Lung (tissue), 12 donors: ENCODE data around the gene AADACL3. TPM values are rescaled to one million over a fixed set of nuclear protein-coding genes. Genes with fewer than 3 reads are reported as not detected.

Experiments used
- ATAC-seq: fragments of 200-7000 bp; cut with Tn5 transposase; one replicate; pipeline ENCODE4 v1.9.1; 2020; ENCODE audit warnings: moderate number of reproducible peaks; ENCODE audit not compliant: insufficient read depth, low FRiP score
- DNase-seq, 3 donors: peaks; one replicate each; pipeline ENCODE4 v3.0.0-alpha.2; 2013 to 2017
- H3K27ac ChIP-seq, 2 donors: one replicate each; pipeline ENCODE4 v1.5.1; 2013; ENCODE audit warnings: mild to moderate bottlenecking in 2 of 2, moderate library complexity in 2 of 2, control low read depth in 1 of 2, inconsistent platforms in 1 of 2, low read depth in 1 of 2, low read length in 1 of 2
- H3K27me3 ChIP-seq, 3 donors: one replicate each; pipeline ENCODE4 v1.5.1; 2013; ENCODE audit warnings: low read length in 2 of 3; ENCODE audit not compliant: control insufficient read depth in 3 of 3, insufficient read depth in 3 of 3
- H3K36me3 ChIP-seq, 4 donors: one replicate each; pipeline ENCODE4 v1.5.1; 2013; ENCODE audit warnings: low read length in 4 of 4, mild to moderate bottlenecking in 1 of 4, moderate library complexity in 1 of 4; ENCODE audit not compliant: control insufficient read depth in 4 of 4, insufficient read depth in 4 of 4
- H3K4me1 ChIP-seq, 5 donors: one replicate each; pipeline ENCODE4 v1.5.1; 2013; ENCODE audit warnings: low read length in 5 of 5, mild to moderate bottlenecking in 2 of 5, moderate library complexity in 1 of 5; ENCODE audit not compliant: control insufficient read depth in 5 of 5, insufficient read depth in 5 of 5
- H3K4me3 ChIP-seq: one replicate; pipeline ENCODE4 v1.5.1; 2013; ENCODE audit warnings: mild to moderate bottlenecking, control low read depth, moderate library complexity
- H3K9ac ChIP-seq, 2 donors: one replicate each; pipeline ENCODE4 v1.5.1; 2013; ENCODE audit warnings: low read length in 2 of 2, control low read depth in 1 of 2; ENCODE audit not compliant: insufficient read depth in 1 of 2
- H3K9me3 ChIP-seq, 4 donors: one replicate each; pipeline ENCODE4 v1.5.1; 2013; ENCODE audit warnings: low read length in 3 of 4, mild to moderate bottlenecking in 1 of 4, moderate library complexity in 1 of 4; ENCODE audit not compliant: control insufficient read depth in 4 of 4, insufficient read depth in 3 of 4
- WGBS, 2 donors: extraction: QIAGEN DNeasy Blood & Tissue Kit; methylation state at CpG; one replicate each; pipeline ENCODE4 v1.1.7; 2013; 5-methylcytosine and 5-hydroxymethylcytosine counted together
- polyA plus RNA-seq, 2 donors: library from polyadenylated mRNA; stranded (reverse); fragments of 200-250 nt; gene quantifications; one replicate each; pipeline ENCODE4 v1.2.1, GENCODE V29; 2013
- total RNA-seq, 2 donors: library from RNA; depleted of rRNA in 1 of 2; stranded (reverse); fragments of >200 nt in 1 of 2; gene quantifications; one replicate each; pipeline ENCODE4 v1.2.1, GENCODE V29; 2014 to 2021
- TF ChIP-seq, protein P1 (sequence below): IDR thresholded peaks from 2 replicates; pipeline ENCODE4 v1.5.1; 2012; ENCODE audit warnings: mild to moderate bottlenecking; ENCODE audit errors: control extremely low read depth, extremely low read depth
- donor health status: control.
- donor health status: control.
- donor health status: Bipolar disorder and iron deficiency.
- donor health status: healthy.
- donor health status: DM: yes; HTN: yes; CAD: no.

AADACL3 gene
- total and polyA plus RNA-seq, 4 donors: not detected

DNA sequence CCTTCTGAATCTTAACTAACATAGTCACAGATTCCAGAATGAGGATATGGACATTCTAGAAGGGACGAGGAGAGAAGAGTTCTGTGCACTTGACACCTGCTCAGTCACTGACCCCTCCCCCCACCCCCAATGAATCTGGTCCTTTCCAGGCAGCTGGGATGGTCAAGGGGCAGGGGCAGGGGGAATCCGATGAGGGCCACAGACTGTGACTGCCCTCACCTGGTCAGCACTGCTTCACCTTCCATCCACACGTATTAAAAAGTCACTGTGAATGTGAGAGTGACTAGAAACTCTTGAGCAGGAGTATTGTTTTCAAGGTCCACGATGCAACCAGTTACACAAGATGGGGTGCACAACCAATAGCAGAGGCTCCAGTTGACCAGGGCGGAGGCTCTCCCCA, 48.1 kb downstream of the AADACL3 start:
- ATAC-seq: no peak
- H3K27ac ChIP-seq: no peak overlapping the region
- 63 to 71% methylated on average over 5 of the region's 5 CpGs for WGBS, 2 donors

DNA sequence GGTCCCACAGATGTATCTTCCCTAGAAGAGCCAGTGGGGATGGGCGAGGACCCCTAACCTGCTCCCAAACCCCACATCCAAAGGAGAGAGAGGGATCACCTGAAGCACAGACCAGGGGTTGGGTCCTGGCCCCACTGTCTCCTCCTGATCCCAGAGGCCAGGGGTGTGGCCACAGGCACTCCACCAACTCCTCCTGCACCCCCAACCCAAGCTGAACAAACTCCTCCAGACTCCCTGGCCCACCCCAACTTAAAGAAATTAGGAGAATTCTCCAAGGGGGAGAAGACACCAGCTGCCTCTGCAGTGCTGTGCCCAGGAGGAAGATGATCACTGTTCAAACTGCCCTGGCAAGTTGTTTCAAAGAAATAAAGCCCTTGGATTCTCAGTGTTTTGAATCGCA, 53.1 kb downstream of the AADACL3 start:
- no peak overlapping the region for H3K4me3 ChIP-seq
- no peak overlapping the region for H3K27ac ChIP-seq
- H3K9ac ChIP-seq: no peak overlapping the region
- no peaks in the 10 kb centered on the region for H3K36me3 ChIP-seq
- H3K4me1 ChIP-seq: no peaks in the 10 kb centered on the region
- DNase-seq (no peak), ATAC-seq (no peak)
- H3K9me3 ChIP-seq: peaks cover 0 to 2% (median 0%) of the 10 kb centered on the region in 4 donors
- WGBS, 2 donors: 64 to 75% methylated on average over 2 of the region's 2 CpGs
- TF ChIP-seq, protein P1, sequence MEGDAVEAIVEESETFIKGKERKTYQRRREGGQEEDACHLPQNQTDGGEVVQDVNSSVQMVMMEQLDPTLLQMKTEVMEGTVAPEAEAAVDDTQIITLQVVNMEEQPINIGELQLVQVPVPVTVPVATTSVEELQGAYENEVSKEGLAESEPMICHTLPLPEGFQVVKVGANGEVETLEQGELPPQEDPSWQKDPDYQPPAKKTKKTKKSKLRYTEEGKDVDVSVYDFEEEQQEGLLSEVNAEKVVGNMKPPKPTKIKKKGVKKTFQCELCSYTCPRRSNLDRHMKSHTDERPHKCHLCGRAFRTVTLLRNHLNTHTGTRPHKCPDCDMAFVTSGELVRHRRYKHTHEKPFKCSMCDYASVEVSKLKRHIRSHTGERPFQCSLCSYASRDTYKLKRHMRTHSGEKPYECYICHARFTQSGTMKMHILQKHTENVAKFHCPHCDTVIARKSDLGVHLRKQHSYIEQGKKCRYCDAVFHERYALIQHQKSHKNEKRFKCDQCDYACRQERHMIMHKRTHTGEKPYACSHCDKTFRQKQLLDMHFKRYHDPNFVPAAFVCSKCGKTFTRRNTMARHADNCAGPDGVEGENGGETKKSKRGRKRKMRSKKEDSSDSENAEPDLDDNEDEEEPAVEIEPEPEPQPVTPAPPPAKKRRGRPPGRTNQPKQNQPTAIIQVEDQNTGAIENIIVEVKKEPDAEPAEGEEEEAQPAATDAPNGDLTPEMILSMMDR: no peak
- H3K27me3 ChIP-seq: no peaks in the 10 kb centered on the region

More for the DNA sequence above, 48.1 kb downstream of the AADACL3 start:
- TF ChIP-seq, protein P1: no peak
- no peaks in the 10 kb centered on the region for H3K9me3 ChIP-seq
- H3K4me1 ChIP-seq: no peaks in the 10 kb centered on the region
- no peaks in the 10 kb centered on the region for H3K36me3 ChIP-seq
- H3K4me3 ChIP-seq: no peak overlapping the region
- no peak overlapping the region for H3K9ac ChIP-seq
- DNase-seq: no peak
- peaks cover 0 to 4% (median 0%) of the 10 kb centered on the region in 3 donors for H3K27me3 ChIP-seq

DNA sequence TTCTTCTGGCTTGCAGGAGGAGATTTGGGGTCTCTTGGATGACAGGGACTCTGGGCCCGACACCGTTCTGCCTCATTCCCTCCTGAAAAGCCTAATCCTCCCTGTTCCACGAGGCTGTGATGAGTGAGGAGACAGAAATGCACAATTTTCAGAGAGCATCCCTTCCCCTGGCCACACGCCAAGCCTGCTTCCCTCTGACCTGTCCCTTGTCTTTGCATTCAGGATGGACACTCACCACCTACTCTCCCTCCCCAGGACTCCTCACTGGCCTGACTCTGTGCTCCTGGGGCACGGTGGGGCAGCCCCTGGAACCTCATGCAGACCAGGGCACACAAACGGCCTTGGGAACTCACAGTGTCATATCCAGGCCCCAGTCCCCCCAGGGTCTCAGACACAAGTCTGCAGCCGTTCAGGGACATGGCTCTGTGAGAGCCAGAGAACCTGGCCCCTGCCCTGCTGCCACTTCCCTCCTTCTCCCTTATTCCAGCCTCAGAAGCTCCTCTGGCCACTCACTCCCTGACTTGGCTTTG, 54.1 kb downstream of the AADACL3 start:
- TF ChIP-seq, protein P1: no peak
- Histone ChIP-seq H3K27ac (no peak overlapping the region), H3K9ac (no peak overlapping the region), H3K9me3 (peaks cover 0 to 2% (median 0%) of the 10 kb centered on the region in 4 donors), H3K4me3 (no peak overlapping the region), H3K27me3 (no peaks in the 10 kb centered on the region), H3K4me1 (no peaks in the 10 kb centered on the region), H3K36me3 (no peaks in the 10 kb centered on the region)
- WGBS, 2 donors: 58 to 73% methylated on average over 7 of the region's 7 CpGs
- no peak for DNase-seq
- ATAC-seq: no peak

DNA sequence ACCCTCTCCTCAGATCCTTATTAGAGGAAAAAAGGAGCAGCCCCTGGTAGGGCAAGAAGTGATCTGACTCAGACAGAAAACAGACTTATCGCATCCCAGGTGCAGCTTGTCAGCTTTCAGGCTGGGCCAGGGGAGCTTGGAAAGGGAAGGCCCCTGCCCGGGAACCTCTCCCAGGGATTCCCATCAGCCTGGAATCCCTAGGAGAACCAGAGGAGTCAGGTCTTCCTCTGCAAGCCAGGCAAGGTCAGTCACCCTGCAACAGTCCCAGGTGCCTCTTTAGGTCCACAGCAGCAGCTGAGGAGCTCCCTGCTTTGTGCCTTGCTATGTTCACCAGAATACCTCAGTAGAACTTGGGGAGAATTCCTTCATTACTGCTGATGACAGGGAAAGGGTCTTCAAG, 54.7 kb downstream of the AADACL3 start:
- WGBS, 2 donors: 79 to 80% methylated on average over 2 of the region's 2 CpGs

More for the DNA sequence above, 54.7 kb downstream of the AADACL3 start:
- no peak overlapping the region for H3K4me3 ChIP-seq
- TF ChIP-seq, protein P1: no peak
- no peaks in the 10 kb centered on the region for H3K4me1 ChIP-seq
- DNase-seq (no peak), ATAC-seq (no peak)
- H3K9ac ChIP-seq: no peak overlapping the region
- H3K27ac ChIP-seq: no peak overlapping the region
- no peaks in the 10 kb centered on the region for H3K27me3 ChIP-seq
- peaks cover 0 to 2% (median 0%) of the 10 kb centered on the region in 4 donors for H3K9me3 ChIP-seq
- no peaks in the 10 kb centered on the region for H3K36me3 ChIP-seq
